Peyer's patch (tissue), 4 donors: ENCODE results near the gene SLC7A10. TPM values are rescaled to one million over a fixed set of nuclear protein-coding genes. Genes with fewer than 3 reads are reported as not detected.

ENCODE experiments used
- DNase-seq, 3 donors: peaks; one replicate each; pipeline ENCODE4 v3.0.0-alpha.2; 2017 to 2019
- H3K27ac ChIP-seq, 4 donors: fragments of 200-600 bp; sonication (generic); one replicate each; pipeline ENCODE4 v1.5.1; 2016 to 2019
- H3K27me3 ChIP-seq, 2 donors: fragments of 200-600 bp; sonication (generic); one replicate each; pipeline ENCODE4 v1.5.1; 2019
- H3K36me3 ChIP-seq, 3 donors: fragments of 200-600 bp; sonication (generic); one replicate each; pipeline ENCODE4 v1.5.1; 2016 to 2019
- H3K4me1 ChIP-seq, 4 donors: fragments of 200-600 bp; sonication (generic); one replicate each; pipeline ENCODE4 v1.5.1; 2016 to 2019
- H3K4me3 ChIP-seq, 4 donors: fragments of 200-600 bp; sonication (generic); 1 replicate in 3 of 4; 2 replicates in 1 of 4; pipeline ENCODE4 v1.5.1; 2016 to 2019; ENCODE audit warnings: mild to moderate bottlenecking in 1 of 4
- H3K9me3 ChIP-seq, 4 donors: fragments of 200-600 bp; sonication (generic); one replicate each; pipeline ENCODE4 v1.5.1; 2016 to 2019; ENCODE audit warnings: mild to moderate bottlenecking in 1 of 4
- CTCF ChIP-seq, 6 experiments: fragments of 450-650 bp in 4 of 6; fragments of 200-600 bp in 2 of 6; sonication (generic) in 1 of 6; IDR thresholded peaks; one replicate each; pipeline ENCODE4 v1.5.1; 2017 to 2019; ENCODE audit warnings: antibody characterized with exemption in 6 of 6, mild to moderate bottlenecking in 3 of 6, moderate library complexity in 1 of 6
- POLR2A ChIP-seq, 2 donors: fragments of 450-650 bp; IDR thresholded peaks; one replicate each; pipeline ENCODE4 v1.5.1; 2017; ENCODE audit warnings: antibody characterized with exemption in 2 of 2, mild to moderate bottlenecking in 2 of 2, moderate library complexity in 2 of 2
- total RNA-seq, 4 donors: library from RNA; depleted of rRNA; stranded (reverse); fragments of >200 nt; gene quantifications; one replicate each; pipeline ENCODE4 v1.1.0, GENCODE V29; 2016

Gene SLC7A10
- total RNA-seq, 4 donors from 2014 or later = not detected

GRCh38 chr19:33252418-33252962, 26.8 kb upstream of the SLC7A10 start:
- no peaks in the 10 kb centered on the region for H3K36me3 ChIP-seq
- H3K4me3 ChIP-seq = no peak overlapping the region
- no peak for DNase-seq
- H3K27me3 ChIP-seq = no peaks in the 10 kb centered on the region
- H3K4me1 ChIP-seq = no peaks in the 10 kb centered on the region
- no peak overlapping the region for H3K27ac ChIP-seq
- no peak for TF ChIP-seq CTCF (IDR thresholded peaks at IDR 0.05)
- no peak for TF ChIP-seq POLR2A (IDR thresholded peaks at IDR 0.05)
- no peaks in the 10 kb centered on the region for H3K9me3 ChIP-seq

GRCh38 chr19:33251526-33252090, 26.0 kb upstream of the SLC7A10 start:
- Histone ChIP-seq H3K27ac (no peak overlapping the region), H3K4me3 (no peak overlapping the region), H3K9me3 (no peaks in the 10 kb centered on the region), H3K27me3 (no peaks in the 10 kb centered on the region), H3K36me3 (no peaks in the 10 kb centered on the region), H3K4me1 (no peaks in the 10 kb centered on the region)
- TF ChIP-seq POLR2A (IDR thresholded peaks at IDR 0.05) = no peak
- TF ChIP-seq CTCF (IDR thresholded peaks at IDR 0.05) = no peak
- DNase-seq = no peak

GRCh38 chr19:33251076-33251475, 25.4 kb upstream of the SLC7A10 start:
- DNase-seq = no peak
- Histone ChIP-seq H3K36me3 (no peaks in the 10 kb centered on the region), H3K9me3 (peaks cover 0 to 1% (median 0%) of the 10 kb centered on the region in 4 donors), H3K27ac (no peak overlapping the region), H3K27me3 (no peaks in the 10 kb centered on the region), H3K4me3 (no peak overlapping the region), H3K4me1 (no peaks in the 10 kb centered on the region)
- no peak for TF ChIP-seq POLR2A (IDR thresholded peaks at IDR 0.05)
- no peak for TF ChIP-seq CTCF (IDR thresholded peaks at IDR 0.05)

- H3K27ac ChIP-seq = no peak overlapping the region
- no peak for DNase-seq
- peaks cover 0 to 5% (median 0%) of the 10 kb centered on the region in 4 donors for H3K9me3 ChIP-seq
- H3K27me3 ChIP-seq = no peaks in the 10 kb centered on the region
- no peak for TF ChIP-seq POLR2A (IDR thresholded peaks at IDR 0.05)
- TF ChIP-seq CTCF (IDR thresholded peaks at IDR 0.05) = no peak
- no peaks in the 10 kb centered on the region for H3K36me3 ChIP-seq
- no peaks in the 10 kb centered on the region for H3K4me1 ChIP-seq
- H3K4me3 ChIP-seq = no peak overlapping the region
Observed at GRCh38 chr19:33250500-33250899, 24.9 kb upstream of the SLC7A10 start.

- no peak overlapping the region for H3K27ac ChIP-seq
- no peaks in the 10 kb centered on the region for H3K36me3 ChIP-seq
Observed at GRCh38 chr19:33249740-33250366, 24.2 kb upstream of the SLC7A10 start.

More at GRCh38 chr19:33249740-33250366, 24.2 kb upstream of the SLC7A10 start:
- H3K27me3 ChIP-seq = no peaks in the 10 kb centered on the region
- no peak overlapping the region for H3K4me3 ChIP-seq
- TF ChIP-seq POLR2A (IDR thresholded peaks at IDR 0.05) (no peak), CTCF (IDR thresholded peaks at IDR 0.05) (no peak)
- H3K4me1 ChIP-seq = no peaks in the 10 kb centered on the region
- no peak for DNase-seq
- peaks cover 0 to 5% (median 0%) of the 10 kb centered on the region in 4 donors for H3K9me3 ChIP-seq
